GM13976 (cell line): ENCODE results near the gene EPS8.

Experiments used
- DNase-seq: peaks from one replicate; pipeline ENCODE4 v3.0.0; 2012; ENCODE audit warnings: low spot score
- in situ Hi-C: fragments of 300-500 bp; cut with MboI; formaldehyde crosslinking; loops from one replicate; pipeline ENCODE4 v1.12.0; 2022; ENCODE audit warnings: low sequenced_read_pairs, mixed read lengths, inconsistent platforms; ENCODE audit not compliant: unreplicated experiment
- TF ChIP-seq, protein P1 (sequence below): IDR thresholded peaks from 2 replicates; pipeline ENCODE4 v1.5.1; 2012; ENCODE audit warnings: borderline replicate concordance, mild to moderate bottlenecking; ENCODE audit not compliant: insufficient read depth; ENCODE audit errors: extremely low read depth, missing control alignments, control extremely low read depth

Gene EPS8

DNA sequence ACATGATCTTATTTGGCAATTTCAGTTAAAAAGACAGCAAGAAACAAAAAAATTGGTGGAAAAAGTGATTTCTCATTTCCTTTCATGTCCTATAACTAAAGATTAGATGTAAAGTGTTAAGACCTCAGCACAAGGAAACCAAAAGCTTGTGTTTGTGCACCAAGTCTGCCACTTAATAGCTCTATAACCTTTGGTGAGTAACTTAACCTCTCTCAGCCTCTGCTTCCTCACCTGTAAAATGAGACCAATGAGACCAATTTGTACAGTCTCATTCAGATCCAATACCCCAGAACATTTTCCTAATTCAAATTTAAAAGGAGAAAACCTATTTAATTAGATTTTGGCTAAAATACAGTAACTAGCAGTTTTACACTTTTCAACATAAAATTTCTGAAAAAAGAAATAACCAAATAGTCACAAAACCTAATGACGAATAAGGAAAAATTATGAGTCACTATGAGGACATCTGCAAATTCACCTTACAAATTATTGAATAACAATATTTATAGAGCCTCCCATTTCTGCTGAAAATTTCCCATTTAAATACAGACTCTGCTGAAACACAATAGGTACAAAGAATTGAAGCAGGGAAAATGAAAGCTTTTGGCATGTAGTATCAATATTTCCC, 71.1 kb downstream of the EPS8 start:
- DNase-seq = no peak
- in situ Hi-C loops = no loop called here
- TF ChIP-seq, protein P1, sequence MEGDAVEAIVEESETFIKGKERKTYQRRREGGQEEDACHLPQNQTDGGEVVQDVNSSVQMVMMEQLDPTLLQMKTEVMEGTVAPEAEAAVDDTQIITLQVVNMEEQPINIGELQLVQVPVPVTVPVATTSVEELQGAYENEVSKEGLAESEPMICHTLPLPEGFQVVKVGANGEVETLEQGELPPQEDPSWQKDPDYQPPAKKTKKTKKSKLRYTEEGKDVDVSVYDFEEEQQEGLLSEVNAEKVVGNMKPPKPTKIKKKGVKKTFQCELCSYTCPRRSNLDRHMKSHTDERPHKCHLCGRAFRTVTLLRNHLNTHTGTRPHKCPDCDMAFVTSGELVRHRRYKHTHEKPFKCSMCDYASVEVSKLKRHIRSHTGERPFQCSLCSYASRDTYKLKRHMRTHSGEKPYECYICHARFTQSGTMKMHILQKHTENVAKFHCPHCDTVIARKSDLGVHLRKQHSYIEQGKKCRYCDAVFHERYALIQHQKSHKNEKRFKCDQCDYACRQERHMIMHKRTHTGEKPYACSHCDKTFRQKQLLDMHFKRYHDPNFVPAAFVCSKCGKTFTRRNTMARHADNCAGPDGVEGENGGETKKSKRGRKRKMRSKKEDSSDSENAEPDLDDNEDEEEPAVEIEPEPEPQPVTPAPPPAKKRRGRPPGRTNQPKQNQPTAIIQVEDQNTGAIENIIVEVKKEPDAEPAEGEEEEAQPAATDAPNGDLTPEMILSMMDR = no peak

DNA sequence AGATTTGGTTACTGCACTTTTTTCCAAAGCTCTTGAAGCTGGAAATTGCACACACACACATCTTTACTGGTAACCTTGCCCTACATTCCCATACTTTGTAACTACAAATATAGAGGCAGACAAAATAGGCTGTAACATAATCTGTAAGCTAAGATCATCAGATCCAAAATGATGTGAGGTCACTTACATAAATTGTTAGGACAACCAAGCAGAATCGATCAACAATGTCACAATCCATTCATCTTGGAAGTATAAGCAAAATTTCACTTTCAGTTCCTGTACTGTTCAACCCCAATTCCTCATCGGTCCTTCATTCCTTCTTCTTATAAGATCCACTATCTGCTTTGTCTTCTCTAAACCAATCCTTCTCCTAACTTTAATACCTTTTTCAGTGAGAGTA, 72.6 kb downstream of the EPS8 start:
- no peak for DNase-seq
- TF ChIP-seq, protein P1 = no peak
- in situ Hi-C loops = no loop called here

DNA sequence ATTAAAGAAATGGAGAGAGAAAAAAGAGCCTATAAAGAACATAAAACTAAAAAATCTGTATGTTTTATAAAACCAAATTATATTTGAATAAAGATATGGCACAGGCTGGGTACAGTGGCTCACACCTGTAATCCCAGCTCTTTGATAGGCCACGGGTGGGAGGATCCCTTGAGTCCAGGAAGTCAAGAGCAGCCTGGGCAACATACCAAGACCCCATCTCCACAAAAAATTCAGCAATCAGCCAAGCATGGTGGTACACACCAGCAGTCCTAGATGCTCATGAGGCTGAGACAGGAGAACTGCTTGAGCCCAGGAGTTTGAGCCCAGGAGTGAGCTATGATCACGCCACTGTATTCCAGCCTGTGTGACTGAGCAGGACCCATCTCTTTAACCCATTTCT, 74.9 kb downstream of the EPS8 start:
- DNase-seq = no peak
- in situ Hi-C loops = no loop called here
- TF ChIP-seq, protein P1 = no peak

DNA sequence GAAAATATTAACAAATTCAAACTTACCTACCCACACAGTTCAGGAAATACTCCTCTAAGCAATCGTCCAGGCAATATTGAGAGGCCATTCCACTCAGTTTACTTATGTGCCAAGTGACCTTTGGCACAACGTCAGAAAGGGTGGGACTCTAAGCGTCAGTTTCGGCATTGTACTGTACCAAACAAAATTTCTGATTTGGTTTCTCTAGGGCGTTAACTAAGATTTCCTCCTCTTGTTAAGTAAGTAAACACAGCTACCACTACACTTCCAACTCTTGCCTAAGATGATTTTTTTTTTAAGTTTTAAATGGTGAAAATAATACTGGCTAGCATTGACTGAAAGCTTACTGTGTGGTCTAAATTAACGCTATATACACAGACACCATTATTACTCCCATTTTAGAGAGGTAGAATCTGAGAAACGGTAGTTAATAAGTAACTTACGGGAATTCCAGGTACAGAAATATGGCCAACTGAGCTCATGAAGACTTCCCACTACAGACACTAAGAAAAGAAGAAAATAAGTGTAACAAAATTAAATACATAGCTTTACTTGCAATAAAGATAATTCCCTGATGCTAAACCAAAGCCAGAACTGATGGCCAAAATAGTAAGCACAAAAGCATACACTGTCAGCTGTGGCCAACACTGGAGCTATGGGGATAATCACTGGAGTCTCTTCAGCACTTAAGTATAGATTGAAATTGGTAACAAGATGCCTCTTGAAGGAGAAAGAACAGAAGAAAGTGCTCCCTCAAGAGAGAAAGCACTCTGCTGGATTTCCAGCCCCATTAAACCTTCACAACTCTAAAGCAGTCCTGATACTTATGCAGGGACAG, 76.1 kb downstream of the EPS8 start:
- in situ Hi-C loops = no loop called here
- DNase-seq = no peak
- TF ChIP-seq, protein P1 = no peak

GRCh38 chr12:15712160-15712559, 77.0 kb downstream of the EPS8 start:
- no peak for DNase-seq
- in situ Hi-C loops = no loop called here
- TF ChIP-seq, protein P1 = no peak

- no peak for DNase-seq
- TF ChIP-seq, protein P1 = no peak
- in situ Hi-C loops = no loop called here
Observed at GRCh38 chr12:15710860-15711510, 78.2 kb downstream of the EPS8 start.
